ENCODE results near the gene IFI16. TPM values are rescaled to one million over a fixed set of nuclear protein-coding genes. Genes with fewer than 3 reads are reported as not detected.

Gene IFI16
- total RNA-seq, 4 donors from 2014 or later: 10.5 to 106 (median 24.9) TPM

- Histone ChIP-seq H3K36me3 (peaks cover 0 to 16% (median 0%) of the 10 kb centered on the region in 3 donors), H3K9me3 (no peaks in the 10 kb centered on the region), H3K27ac (peak overlapping the region; percentile 44 to 87 (median 75)), H3K27me3 (no peaks in the 10 kb centered on the region), H3K4me3 (peak overlapping the region; percentile 30 to 60 (median 45)), H3K4me1 (peaks cover 0 to 26% (median 9%) of the 10 kb centered on the region in 4 donors)
- peak in 2 of 3 donors; percentile 67 to 79 for DNase-seq
- TF ChIP-seq CTCF (IDR thresholded peaks at IDR 0.05) (no peak), POLR2A (IDR thresholded peaks at IDR 0.05) (peak in 1 of 2 donors; percentile 37)
Measured at GRCh38 chr1:159012495-159012894, 2.8 kb downstream of the IFI16 start.

- TF ChIP-seq CTCF (IDR thresholded peaks at IDR 0.05): no peak
- Histone ChIP-seq H3K27me3 (no peaks in the 10 kb centered on the region), H3K36me3 (peaks cover 0 to 32% (median 0%) of the 10 kb centered on the region in 3 donors), H3K4me1 (peaks cover 0 to 18% (median 8%) of the 10 kb centered on the region in 4 donors), H3K4me3 (peak overlapping the region in 3 of 4 donors; percentile 30 to 60 (median 52)), H3K9me3 (no peaks in the 10 kb centered on the region), H3K27ac (peak overlapping the region in 3 of 4 donors; percentile 3 to 77 (median 73))
- no peak for DNase-seq
Measured at GRCh38 chr1:159014003-159014571, 4.4 kb downstream of the IFI16 start.

GRCh38 chr1:159014851-159015250, 5.1 kb downstream of the IFI16 start:
- DNase-seq: no peak
- peak overlapping the region; percentile 2 to 73 (median 44) for H3K27ac ChIP-seq
- H3K4me1 ChIP-seq: peaks cover 0 to 18% (median 8%) of the 10 kb centered on the region in 4 donors
- TF ChIP-seq CTCF (IDR thresholded peaks at IDR 0.05): no peak
- TF ChIP-seq POLR2A (IDR thresholded peaks at IDR 0.05): no peak
- no peaks in the 10 kb centered on the region for H3K9me3 ChIP-seq
- H3K36me3 ChIP-seq: peaks cover 0 to 40% (median 0%) of the 10 kb centered on the region in 3 donors
- H3K4me3 ChIP-seq: no peak overlapping the region
- H3K27me3 ChIP-seq: no peaks in the 10 kb centered on the region

GRCh38 chr1:159015440-159015909, 5.8 kb downstream of the IFI16 start:
- Histone ChIP-seq H3K4me1 (peaks cover 0 to 18% (median 8%) of the 10 kb centered on the region in 4 donors), H3K27me3 (no peaks in the 10 kb centered on the region), H3K9me3 (no peaks in the 10 kb centered on the region), H3K4me3 (peak overlapping the region in 3 of 4 donors; percentile 20 to 31 (median 20)), H3K36me3 (peaks cover 0 to 46% (median 0%) of the 10 kb centered on the region in 3 donors), H3K27ac (peak overlapping the region; percentile 23 to 73 (median 72))
- peak in 2 of 3 donors; percentile 85 to 91 for DNase-seq
- TF ChIP-seq CTCF (IDR thresholded peaks at IDR 0.05) (peak in 2 of 6 experiments; percentile 11 to 12), POLR2A (IDR thresholded peaks at IDR 0.05) (no peak)

GRCh38 chr1:159023723-159024122, 14.0 kb downstream of the IFI16 start:
- TF ChIP-seq POLR2A (IDR thresholded peaks at IDR 0.05): no peak
- TF ChIP-seq CTCF (IDR thresholded peaks at IDR 0.05): no peak
- DNase-seq: no peak
- Histone ChIP-seq H3K9me3 (no peaks in the 10 kb centered on the region), H3K36me3 (peaks cover 0 to 32% (median 0%) of the 10 kb centered on the region in 3 donors), H3K27ac (no peak overlapping the region), H3K4me1 (peaks cover 0 to 10% (median 0%) of the 10 kb centered on the region in 4 donors), H3K4me3 (no peak overlapping the region), H3K27me3 (no peaks in the 10 kb centered on the region)

Measured in Peyer's patch (tissue), 4 donors.